Measurements from ENCODE around the gene JAK1. TPM values are rescaled to one million over a fixed set of nuclear protein-coding genes. Genes with fewer than 3 reads are reported as not detected.

JAK1 gene
- total and polyA plus RNA-seq, 10 of the 15 experiments (the other 5 are each of a cell fraction or from before 2014, with no cell fraction given): 9.6 to 45.5 (median 35.7) TPM

GRCh38 chr1:64855557-64855956 is 110.8 kb downstream of the JAK1 start:
- in situ Hi-C loops (cut with MboI): no loop called here
- whole genome bisulfite sequencing (ENCODE audit: insufficient coverage, insufficient replicate concordance, low lambda C conversion rate, missing lambda C conversion rate): 77% methylated on average over 8 of the region's 8 CpGs
- no peaks in the 10 kb centered on the region for H4K20me1 ChIP-seq (ENCODE audit: control insufficient read depth, insufficient read depth)
- no peak for FAIRE-seq
- ChIA-PET SMC1A (ENCODE audit: uncharacterized antibody, unreplicated experiment) (no interaction called here), RAD21 (ENCODE audit: unreplicated experiment) (no interaction called here), CTCF (interaction anchor here (0.8 to 1.4 kb wide), 2 partner anchors 32 to 327 kb away, joined by 5 read pairs; no protein-coding TSS in a partner anchor), POLR2A (no interaction called here)
- no peak for ATAC-seq
- no peaks in the 10 kb centered on the region for H3K27me3 ChIP-seq (replicated peaks in 1 of 2; ENCODE audit: control insufficient read depth in 2 of 2, insufficient read depth in 2 of 2, low read length in 1 of 2)
- DNase-seq (ENCODE audit: low read depth, low spot score): no peak
- no peaks in the 10 kb centered on the region for H3K9me3 ChIP-seq (replicated peaks; ENCODE audit: control insufficient read depth, insufficient read depth, low read length)
- H3K4me2 ChIP-seq (ENCODE audit: control insufficient read depth, insufficient read depth): no peak overlapping the region
- no peak overlapping the region for H3K9ac ChIP-seq (ENCODE audit: control insufficient read depth, insufficient read depth, low read length)
- H3K79me2 ChIP-seq (ENCODE audit: control insufficient read depth, insufficient read depth, low read length): no peaks in the 10 kb centered on the region
- no peak overlapping the region for H3K4me3 ChIP-seq
- intact Hi-C loops (cut with micrococcal nuclease; ENCODE audit: unreplicated experiment): no loop called here
- BruUV-seq (replicated peaks): no TSS peak
- no peak overlapping the region for H2AFZ ChIP-seq (ENCODE audit: control insufficient read depth, low read depth, low read length)
- no peak overlapping the region for H3K27ac ChIP-seq (ENCODE audit: control insufficient read depth, insufficient read depth)
- H3K36me3 ChIP-seq (ENCODE audit: control insufficient read depth in 2 of 2, insufficient read depth in 2 of 2, low read length in 1 of 2): peaks cover 26 to 34% of the 10 kb centered on the region in 2 experiments; a peak in 3 of 4 replicates
- no peaks in the 10 kb centered on the region for H3K4me1 ChIP-seq (ENCODE audit: control insufficient read depth, insufficient read depth, low read length)
- TF ChIP-seq GATAD2B (conservative IDR thresholded peaks at IDR 0.05; ENCODE audit: low read depth) (no peak), ZBTB4 (CRISPR knock-in tag; IDR thresholded peaks at IDR 0.05) (no peak)

- Histone ChIP-seq H3K27me3 (replicated peaks in 1 of 2; ENCODE audit: control insufficient read depth in 2 of 2, insufficient read depth in 2 of 2, low read length in 1 of 2) (no peaks in the 10 kb centered on the region), H3K36me3 (ENCODE audit: control insufficient read depth in 2 of 2, insufficient read depth in 2 of 2, low read length in 1 of 2) (peaks cover 22 to 34% of the 10 kb centered on the region in 2 experiments; a peak in 3 of 4 replicates), H4K20me1 (ENCODE audit: control insufficient read depth, insufficient read depth) (no peaks in the 10 kb centered on the region), H3K4me1 (ENCODE audit: control insufficient read depth, insufficient read depth, low read length) (no peaks in the 10 kb centered on the region), H3K9me3 (replicated peaks; ENCODE audit: control insufficient read depth, insufficient read depth, low read length) (no peaks in the 10 kb centered on the region), H3K4me2 (ENCODE audit: control insufficient read depth, insufficient read depth) (no peak overlapping the region), H2AFZ (ENCODE audit: control insufficient read depth, low read depth, low read length) (no peak overlapping the region), H3K27ac (ENCODE audit: control insufficient read depth, insufficient read depth) (no peak overlapping the region), H3K79me2 (ENCODE audit: control insufficient read depth, insufficient read depth, low read length) (no peaks in the 10 kb centered on the region), H3K4me3 (no peak overlapping the region), H3K9ac (ENCODE audit: control insufficient read depth, insufficient read depth, low read length) (no peak overlapping the region)
- intact Hi-C loops (cut with micrococcal nuclease; ENCODE audit: unreplicated experiment): no loop called here
- RAD21 ChIA-PET (ENCODE audit: unreplicated experiment): no interaction called here
- CTCF ChIA-PET: interaction anchor here (0.6 kb wide), 1 partner anchor 159 kb away, joined by 3 read pairs; no protein-coding TSS in a partner anchor
- in situ Hi-C loops (cut with MboI): no loop called here
- POLR2A ChIA-PET: interaction anchor here (0.5 kb wide), 1 partner anchor 136 kb away, joined by 5 read pairs; no protein-coding TSS in a partner anchor
- FAIRE-seq (no peak), DNase-seq (ENCODE audit: low read depth, low spot score) (no peak), ATAC-seq (no peak)
- no TSS peak for BruUV-seq (replicated peaks)
- SMC1A ChIA-PET (ENCODE audit: uncharacterized antibody, unreplicated experiment): no interaction called here
- WGBS (ENCODE audit: insufficient coverage, insufficient replicate concordance, low lambda C conversion rate, missing lambda C conversion rate): 78% methylated on average over 5 of the region's 5 CpGs
- TF ChIP-seq SMAD5 (IDR thresholded peaks at IDR 0.05; ENCODE audit: low read depth) (no peak), SIX5 (IDR thresholded peaks at IDR 0.05; ENCODE audit: low read depth, low read length, severe bottlenecking) (no peak), NFXL1 (IDR thresholded peaks at IDR 0.05; ENCODE audit: borderline replicate concordance) (no peak), ESRRA (IDR thresholded peaks at IDR 0.05; ENCODE audit: low read length) (no peak), NR2C2 (IDR thresholded peaks at IDR 0.05; ENCODE audit: borderline replicate concordance, control insufficient read depth, insufficient read length, low read depth) (no peak), PBX3 (IDR thresholded peaks at IDR 0.05; ENCODE audit: insufficient replicate concordance, low read depth, low read length) (no peak), ZBTB11 (CRISPR knock-in tag; IDR thresholded peaks at IDR 0.05) (no peak)
Measured at GRCh38 chr1:64854674-64855073, 111.7 kb downstream of the JAK1 start.
